ENCODE measurements around the gene VMP1.

Gene VMP1

DNA sequence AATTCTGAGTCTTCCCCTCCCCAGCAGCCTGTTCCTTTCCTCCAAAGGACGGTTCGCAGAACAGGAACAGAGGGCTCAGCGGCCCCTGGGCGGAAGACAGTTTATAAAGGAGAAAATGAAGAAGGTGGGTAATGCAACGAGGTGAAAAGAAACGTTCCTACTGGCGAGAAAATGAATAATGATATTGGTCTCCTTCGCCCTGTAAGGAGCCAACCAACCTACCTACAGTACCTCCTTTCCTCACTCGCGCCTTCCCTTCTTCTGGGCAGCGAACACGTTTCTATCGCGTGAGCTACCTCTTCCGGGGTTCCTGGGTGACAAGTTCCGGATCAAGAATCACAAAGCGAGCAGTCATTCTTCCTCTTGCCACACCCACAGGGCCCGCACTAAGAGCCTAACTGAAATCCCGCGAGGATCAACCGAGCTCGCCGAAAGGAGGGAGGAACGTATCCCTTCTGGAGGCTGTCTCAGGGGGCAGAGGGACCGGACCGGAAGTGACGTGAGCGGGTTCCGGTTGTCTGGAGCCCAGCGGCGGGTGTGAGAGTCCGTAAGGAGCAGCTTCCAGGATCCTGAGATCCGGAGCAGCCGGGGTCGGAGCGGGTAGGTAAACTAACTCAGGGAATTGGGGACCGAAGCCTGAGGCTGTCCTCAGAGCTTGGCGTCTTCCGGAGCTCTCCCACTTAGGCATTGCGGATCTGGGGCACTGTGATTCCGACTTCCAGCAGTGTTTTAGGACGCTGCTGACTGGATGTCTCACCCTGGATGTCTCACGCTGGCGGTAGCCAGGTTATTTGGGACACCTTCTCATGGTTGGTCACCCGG, at the start of gene VMP1, which contains the start of gene PTRH2:
Gene VMP1 (plus strand): TSS at position 506 of the 822 bp plus-strand sequence. CDS start 23,793 bp downstream, outside the sequence.
Gene PTRH2 (minus strand): TSS at position 282 of the 822 bp plus-strand sequence. CDS start 9,452 bp downstream, outside the sequence.
- DNase-seq: peak; percentile 84

DNA sequence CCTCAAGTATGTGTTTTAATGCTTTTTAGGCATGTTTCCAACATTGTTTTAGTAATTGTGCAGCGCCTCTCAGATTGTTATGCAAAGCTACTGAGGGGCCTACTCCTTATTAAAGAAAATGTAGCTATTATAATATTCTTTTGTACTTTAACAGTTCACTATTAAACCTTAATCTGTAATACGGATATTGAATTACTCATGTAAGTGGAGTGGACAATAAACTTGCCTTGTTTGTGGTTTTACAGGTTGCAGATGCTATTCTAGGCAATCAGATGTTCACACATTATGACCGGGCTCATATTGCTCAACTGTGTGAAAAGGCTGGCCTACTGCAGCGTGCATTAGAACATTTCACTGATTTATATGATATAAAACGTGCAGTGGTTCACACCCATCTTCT, 41.2 kb upstream of the VMP1 start:
- no peak for DNase-seq

DNA sequence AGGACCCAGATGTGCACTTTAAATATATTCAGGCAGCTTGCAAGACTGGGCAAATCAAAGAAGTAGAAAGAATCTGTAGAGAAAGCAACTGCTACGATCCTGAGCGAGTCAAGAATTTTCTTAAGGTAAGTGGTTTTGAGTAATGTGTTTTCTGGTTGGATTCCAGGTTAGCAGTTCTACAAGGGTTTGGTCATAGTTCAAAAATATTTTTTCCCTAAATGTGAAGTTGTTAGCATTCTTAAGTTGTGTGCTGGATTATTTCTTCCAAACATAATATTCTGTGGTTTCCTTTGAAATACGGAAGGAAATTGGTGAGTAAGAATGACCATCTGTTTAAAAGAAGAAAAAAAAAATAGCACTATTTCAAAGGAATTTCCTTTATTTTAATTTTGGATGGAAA, 38.6 kb upstream of the VMP1 start:
- DNase-seq: no peak

DNA sequence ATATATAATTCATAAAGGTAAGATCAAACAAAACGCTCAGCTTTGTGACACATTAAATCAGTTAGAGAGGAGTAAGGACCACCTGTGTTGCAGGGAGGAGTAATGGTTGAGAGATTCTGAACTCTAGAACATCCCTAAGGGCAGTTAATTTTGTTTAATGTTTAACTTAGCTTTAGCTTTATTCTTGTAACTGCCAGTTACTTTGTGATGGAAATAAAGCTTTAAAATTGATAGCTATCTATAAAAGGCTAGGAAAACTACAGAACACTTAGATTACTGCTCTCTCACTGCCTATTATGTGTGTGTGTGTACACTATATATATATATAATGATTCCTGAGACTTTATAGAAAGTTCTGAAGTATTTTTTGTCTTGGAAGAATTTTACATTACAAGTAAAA, 38.0 kb upstream of the VMP1 start:
- DNase-seq: no peak

DNA sequence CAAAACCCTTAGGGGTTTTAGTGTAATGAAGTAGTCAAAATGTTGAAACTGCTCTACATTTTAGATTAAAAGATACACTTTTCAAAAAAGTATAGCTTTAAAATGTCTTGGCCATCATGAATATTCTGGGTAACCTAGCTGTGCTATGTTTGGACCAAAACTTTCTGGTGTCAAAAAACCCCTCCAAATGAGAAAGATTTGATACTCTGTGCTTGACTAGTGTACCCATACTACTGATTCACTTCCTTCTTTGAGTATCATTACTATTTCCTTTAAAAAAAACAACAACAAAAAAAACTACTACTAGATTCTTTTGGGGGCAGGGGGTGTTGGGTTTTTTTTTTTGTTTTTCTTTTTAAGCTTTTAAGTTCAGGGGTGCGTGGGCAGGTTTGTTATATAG, 37.5 kb upstream of the VMP1 start:
- no peak for DNase-seq

DNA sequence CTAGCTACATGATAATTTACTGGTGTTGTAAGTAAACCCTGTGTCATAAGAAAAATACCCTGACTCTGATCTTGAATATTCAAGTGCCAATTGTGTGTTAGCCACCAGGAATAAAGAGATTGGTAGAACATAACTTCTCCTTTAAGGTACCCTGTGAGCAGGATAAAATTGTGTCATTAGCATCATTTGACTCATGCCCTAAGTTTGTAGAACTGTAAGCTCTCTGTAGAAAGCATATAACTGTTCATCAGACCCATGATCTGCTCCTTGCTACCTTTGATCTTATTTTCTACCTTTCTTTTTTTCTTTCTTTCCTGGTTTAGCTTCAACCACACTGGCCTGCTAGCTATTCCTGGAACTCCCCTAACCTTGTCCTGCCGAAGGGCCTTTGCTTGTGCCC, 36.1 kb upstream of the VMP1 start:
- DNase-seq: no peak

DNA sequence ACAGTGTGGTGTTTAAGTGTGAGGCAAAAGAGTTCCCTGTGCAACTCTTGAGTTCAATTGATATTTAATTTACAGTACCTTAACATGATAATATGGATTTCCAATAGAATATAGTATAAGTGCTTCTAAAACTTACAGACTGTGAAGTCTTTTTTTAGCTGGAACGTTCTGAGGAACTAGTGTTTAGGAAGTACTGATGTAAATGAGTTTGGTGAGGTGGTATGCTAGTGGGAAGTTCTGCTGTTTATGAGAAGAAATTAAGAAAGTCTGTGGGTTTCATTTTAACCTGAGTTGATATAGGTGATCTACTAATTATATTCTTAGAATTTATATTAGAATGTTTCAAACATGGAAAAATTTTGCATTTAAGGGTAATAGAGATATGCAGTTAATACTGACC, 32.2 kb upstream of the VMP1 start:
- DNase-seq: no peak

DNA sequence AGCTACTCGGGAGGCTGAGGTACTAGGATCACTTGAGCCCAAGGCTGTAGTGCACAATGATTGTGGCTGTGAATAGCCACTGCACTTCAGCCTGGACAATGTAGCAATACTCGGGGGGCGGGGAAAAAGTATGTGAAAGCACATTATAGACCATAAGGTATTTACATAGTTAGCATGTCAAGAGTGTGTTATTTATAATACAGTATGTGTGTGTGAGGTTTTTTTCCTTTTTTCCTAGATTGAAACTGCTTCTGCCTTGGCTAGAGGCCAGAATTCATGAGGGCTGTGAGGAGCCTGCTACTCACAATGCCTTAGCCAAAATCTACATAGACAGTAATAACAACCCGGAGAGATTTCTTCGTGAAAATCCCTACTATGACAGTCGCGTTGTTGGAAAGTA, 30.7 kb upstream of the VMP1 start:
- no peak for DNase-seq

DNA sequence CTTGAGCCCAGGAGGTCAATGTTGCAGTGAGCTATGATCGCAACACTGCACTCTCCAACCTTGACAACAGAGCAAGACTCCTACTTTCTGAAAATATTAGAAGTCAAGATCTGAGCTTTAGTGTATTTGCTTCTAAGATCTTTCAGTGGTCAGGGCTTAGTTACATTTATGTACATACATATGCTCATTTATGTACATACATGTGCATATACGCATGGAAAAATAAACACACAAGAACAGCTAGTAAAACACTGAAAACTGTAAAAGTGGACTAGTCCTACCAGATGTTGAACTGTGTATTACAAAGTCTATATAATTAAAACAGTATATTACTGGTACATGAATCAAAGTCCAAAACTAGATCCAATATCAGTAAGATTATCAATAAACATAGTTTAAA, 28.5 kb upstream of the VMP1 start:
- DNase-seq: no peak

DNA sequence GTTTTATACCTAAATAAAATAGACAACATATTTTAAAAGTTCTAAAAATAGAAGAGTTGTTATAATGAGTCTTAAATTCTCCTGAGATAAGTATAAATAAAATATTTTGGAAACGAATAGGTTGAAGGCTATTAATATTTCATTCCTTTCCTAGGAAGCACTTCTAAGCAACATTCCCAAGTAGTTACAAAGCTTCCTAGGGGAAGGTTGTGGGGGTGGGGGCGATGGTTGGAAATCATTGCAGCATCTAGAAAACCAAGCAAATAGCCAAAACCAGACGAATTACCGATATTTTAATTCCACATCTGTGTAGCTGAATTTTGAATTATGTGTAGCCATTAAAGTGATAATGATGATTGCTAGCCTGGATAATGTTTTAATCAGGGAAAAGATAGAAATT, 27.1 kb upstream of the VMP1 start:
- DNase-seq: no peak

DNA sequence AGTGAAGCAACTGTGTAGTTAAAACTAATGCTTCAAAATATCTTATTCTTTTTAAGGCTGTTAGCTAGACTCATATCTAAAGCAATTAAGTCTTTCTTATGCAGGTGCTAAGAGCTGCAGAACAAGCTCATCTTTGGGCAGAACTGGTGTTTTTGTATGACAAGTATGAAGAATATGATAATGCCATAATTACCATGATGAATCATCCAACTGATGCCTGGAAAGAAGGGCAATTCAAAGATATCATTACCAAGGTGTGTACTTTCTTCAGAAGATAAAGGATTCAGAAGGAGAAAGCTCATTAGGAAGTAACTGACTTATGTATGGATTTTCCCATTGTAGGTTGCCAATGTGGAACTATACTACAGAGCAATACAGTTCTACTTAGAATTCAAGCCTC, 24.2 kb upstream of the VMP1 start:
- DNase-seq: no peak

DNA sequence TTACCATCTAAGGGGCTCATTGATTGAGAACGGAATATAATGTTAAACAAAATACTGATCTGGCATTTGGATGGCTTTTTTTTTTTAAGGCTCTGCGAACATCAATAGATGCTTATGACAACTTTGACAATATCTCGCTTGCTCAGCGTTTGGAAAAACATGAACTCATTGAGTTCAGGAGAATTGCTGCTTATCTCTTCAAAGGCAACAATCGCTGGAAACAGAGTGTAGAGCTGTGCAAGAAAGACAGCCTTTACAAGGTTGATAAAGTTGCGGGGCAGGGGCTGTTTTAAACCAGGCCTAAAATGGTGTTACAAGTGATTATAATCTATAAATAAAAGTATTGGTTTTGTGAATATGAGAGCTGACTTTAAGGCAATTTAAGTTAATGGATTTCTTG, 22.5 kb upstream of the VMP1 start:
- no peak for DNase-seq

DNA sequence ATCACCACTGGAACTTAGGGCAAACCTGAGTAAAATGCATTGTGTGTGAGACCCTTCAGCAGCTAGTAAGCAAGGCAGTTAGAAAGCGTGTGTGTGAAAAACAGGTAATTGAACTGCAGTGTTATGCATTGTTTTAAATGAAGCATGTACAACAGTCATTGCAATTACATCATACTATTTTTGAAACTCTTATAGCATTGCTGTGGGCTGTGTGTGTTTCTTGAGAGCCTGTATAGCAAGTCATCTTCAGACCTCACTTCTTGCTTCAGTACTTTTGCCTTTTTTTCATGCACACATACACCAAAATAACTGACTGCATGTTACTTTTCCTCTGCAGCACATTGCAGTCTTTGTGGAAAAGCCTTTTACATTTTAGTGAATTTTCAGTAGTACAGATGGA, 19.4 kb upstream of the VMP1 start:
- DNase-seq: no peak

DNA sequence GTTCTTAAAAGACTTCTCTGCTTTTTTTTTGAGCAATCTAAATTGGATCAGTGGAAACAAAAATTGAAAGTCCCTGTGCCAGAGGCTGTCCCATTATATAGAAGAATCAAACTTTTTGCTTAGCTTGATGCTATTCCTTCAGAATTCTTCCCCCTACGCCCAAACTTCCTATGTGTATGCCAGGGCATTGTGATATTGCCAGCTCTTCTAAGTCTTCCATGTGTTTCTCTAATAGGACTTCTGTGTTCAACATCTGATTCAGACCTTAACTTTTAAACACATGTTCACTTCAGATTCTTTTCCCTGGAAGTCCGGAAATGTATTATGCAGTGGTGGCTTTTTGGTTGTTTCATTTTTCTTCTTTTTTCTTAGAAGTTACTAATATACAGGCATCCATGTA, 19.0 kb upstream of the VMP1 start:
- no peak for DNase-seq

DNA sequence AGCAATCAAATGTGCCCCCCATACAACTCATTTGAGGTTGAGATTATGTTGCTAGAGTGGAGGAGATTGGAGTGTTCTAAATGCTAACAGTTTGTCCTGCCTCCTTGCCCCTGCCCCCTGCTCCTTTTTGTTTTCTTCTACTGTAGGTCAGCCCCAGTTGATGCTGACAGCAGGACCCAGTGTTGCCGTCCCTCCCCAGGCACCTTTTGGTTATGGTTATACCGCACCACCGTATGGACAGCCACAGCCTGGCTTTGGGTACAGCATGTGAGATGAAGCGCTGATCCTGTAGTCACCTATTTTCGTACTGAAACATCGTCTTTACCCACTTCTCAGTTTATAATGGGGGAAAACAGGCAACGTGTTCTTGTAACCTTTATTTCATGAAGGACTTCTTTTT, 13.9 kb upstream of the VMP1 start:
- DNase-seq: no peak

DNA sequence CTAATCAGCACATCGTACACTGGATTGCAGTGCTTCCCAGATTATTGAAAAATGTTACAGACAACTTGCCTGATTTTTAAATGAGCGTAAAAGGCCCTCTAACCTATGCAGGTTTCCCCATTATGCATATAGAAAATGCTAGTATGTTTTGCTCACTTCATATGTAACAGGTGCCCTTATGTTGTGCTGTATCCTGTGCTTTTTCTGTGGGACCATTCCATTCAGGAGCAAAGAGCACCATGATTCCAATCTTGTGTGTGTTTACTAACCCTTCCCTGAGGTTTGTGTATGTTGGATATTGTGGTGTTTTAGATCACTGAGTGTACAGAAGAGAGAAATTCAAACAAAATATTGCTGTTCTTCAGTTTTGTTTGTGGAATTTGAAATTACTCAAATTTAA, 13.1 kb upstream of the VMP1 start:
- no peak for DNase-seq

DNA sequence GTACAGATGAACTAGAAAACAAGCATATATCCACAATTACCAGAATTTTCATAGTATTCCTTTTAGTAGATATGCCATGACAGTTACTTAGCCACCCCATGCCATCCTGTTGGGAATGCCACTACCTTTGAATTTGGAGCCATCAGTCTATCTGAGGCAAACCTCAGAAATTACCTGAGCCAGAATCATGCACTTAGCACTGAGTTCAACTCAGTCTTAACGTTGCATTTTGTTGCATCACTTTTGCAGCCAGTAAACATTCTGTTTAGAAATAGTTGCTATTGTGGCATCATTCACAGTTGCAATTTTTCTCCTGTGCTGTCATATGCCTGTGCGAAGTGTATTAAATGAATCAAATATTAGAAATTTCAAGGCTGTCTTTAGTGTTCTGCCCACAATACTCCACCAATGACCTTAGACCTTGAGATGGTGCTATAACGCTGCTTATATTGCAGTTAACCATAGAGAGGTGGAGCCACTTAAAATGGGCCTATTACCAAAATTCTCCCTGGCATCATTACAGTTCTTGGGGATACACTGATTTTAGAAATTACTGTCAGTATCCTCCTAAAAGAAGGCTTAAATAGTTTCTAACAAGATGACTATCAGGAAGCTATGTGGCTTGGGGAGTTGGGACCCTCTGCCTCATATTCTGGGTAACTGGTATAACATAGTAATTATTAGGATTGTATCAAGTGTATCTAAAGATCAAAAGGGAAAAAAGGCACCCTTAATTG, 11.3 kb upstream of the VMP1 start:
- DNase-seq: no peak

DNA sequence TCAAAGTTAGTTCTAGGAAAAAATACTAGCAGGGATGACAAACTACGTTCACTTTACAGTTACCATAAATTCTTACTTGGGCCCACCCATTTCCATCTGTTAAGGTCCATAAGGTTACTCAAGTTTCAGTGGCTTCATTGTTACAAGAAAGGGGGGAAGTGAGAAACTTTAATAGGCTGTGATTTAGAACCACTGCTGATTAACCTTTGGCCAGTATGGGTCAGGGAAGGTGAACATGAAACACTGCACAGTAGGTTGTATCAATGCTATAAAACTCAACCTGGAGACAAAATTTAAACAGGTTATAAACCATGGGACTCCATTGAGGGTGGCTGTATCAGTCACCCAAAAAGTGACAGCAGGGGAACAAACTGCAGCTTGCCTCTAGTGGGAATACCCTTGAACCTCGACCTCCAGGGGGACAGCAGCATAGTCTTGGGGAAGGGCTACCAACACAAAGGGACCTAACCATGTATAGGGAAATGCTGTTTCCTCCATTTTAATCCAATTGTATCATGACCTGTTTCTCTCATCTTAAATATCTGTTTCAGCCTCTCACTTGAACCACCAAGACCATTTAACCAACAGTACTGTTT, 10.7 kb upstream of the VMP1 start:
- DNase-seq: no peak

DNA sequence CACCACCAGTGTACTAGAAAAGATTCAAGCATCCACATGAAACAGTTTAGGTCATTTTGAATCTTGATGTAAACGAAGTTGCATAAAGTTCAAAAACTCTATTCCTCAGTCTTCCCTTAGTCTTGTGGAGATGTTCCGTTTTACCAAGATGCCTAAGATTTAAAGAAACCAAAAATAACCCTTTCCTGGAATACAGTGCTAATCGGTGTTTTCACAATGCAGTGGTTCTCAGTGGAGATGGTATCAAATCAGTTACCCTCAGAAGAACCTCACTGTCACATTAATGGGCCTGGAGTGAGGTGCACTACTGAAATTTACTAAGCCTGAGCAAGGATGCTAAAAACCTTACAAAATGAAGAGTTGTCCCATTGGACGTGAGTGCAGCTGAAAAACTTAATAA, 9.3 kb upstream of the VMP1 start:
- no peak for DNase-seq

DNA sequence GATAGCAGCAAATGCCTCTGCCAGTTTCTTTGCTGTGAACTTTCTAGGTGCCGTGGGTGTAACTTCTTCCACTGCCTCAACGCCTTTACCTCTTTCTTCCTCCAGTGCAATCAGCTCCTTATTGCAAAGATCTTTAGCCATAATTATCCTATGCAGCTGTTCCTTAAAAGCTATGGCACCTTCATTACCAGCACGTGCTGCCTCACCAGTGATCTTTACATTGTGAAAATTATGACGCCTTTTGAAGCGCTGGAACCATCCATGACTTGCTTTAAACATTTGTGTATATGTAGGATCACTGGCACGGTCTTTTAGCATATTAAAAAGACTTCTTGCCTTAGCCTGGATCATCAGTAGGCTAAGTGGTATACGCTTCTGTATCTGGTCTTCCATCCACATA, 8.2 kb upstream of the VMP1 start:
- no peak for DNase-seq

DNA sequence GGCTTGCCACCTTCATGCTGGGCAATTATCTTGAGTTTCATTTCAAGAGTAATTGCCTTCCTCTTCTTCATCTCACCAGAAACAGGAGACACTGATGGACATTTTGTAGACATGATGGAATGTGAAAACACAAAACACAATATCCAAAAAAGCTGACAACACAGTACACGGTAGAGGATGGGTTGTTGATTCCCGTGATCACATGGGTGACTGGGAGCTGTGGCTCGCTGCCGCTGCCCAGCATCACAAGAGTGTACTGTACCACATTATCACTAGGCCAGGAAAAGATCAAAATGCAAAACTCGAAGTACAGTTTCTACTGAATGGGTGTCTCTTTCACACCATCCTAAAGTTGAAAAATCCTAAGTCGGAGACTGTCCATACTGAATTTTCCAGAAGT, 7.7 kb upstream of the VMP1 start:
- DNase-seq: no peak

DNA sequence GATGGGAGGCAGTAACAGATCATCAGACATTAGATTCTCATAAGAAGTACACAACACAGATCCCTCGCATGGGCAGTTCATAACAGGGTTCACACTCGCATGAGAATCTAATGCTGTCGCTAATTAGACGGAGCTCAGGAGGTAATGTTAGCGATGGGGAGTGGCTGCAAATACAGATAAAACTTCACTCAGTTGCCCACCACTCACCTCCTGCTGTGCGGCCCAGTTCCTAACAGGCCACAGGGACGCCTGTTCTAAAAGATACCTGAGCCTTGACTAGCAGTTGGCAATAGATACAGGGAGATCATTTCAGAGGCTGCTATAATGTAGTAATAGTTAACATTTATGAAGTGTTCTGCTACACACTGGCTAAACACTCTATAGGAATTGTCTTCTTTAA, 5.2 kb upstream of the VMP1 start:
- no peak for DNase-seq

DNA sequence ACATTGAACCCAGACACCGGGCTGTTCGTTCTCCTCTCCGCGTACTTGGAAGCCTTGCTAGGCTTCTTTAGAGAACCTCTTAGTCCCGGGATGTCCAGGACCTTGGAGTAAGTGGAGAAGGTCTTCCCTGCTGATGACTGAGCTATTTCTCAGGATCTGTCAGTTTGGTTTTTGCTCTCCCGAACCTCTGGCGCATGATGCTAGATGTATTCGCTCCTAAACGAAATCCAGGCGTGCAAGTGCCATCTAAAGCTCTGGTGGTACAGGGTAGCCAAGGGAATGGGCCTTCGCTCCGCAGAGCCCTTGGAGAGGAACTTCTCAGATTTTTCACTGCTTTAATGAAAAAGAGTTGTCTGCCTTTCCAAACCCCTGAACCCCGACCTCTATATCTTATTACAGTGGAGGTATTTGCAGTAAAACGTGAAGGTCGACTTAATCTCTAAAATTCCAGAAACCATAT, 547 bp downstream of the VMP1 start:
- no peak for DNase-seq

DNA sequence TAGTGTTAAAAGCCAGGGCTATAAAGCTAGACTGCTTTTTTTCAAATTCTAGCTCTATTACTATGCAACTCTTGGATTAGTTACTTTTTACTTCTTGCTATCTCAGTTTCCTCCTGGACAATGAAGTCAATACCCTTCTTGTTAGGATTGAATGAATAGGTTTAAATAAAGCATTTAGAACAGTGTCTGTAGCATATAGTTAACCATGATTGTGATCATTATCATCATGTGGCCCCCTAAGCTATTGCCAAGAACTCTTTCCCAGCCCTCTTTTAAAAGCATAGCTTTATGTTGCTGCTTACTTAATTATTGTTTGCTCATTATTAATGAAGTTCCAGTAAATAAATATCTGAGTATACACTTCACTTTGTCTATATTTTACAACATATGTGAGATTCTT, 4.5 kb downstream of the VMP1 start:
- no peak for DNase-seq

Measured in activated T-cell treated with anti-CD3 and anti-CD28 coated beads, Interleukin-2, amount 50 U/mL, for 1 hour (primary cell).